SK-N-SH (cell line): ENCODE measurements around the gene WLS. TPM values are rescaled to one million over a fixed set of nuclear protein-coding genes. Genes with fewer than 3 reads are reported as not detected.
"Not testable (repeated sequence)": the region's sequence is repeated elsewhere in the genome, so short reads cannot be mapped to it uniquely, and the experiment has no call there.

ENCODE experiments used
- CTCF ChIA-PET: fragments of 300-600, 350-600 bp; formaldehyde crosslinking; extraction: SDS; loops from one replicate; lab custom pipeline; 2021; lab: Yijun Ruan, JAX
- POLR2A ChIA-PET: fragments of 350-600 bp; sonication (Branson Sonifier 250); formaldehyde crosslinking; extraction: SDS; loops from one replicate; lab custom pipeline; 2020; ENCODE audit warnings: antibody characterized with exemption, inconsistent platforms; lab: Yijun Ruan, JAX
- DNase-seq: peaks from one replicate; pipeline ENCODE4 v3.0.0; 2012
- H2AFZ ChIP-seq: fragments of 200-600 bp; sonication (generic); 2 replicates; pipeline ENCODE4 v1.8.1; 2016; ENCODE audit warnings: antibody characterized with exemption, mild to moderate bottlenecking, low read depth
- H3F3A ChIP-seq: fragments of 200-600 bp; sonication (generic); replicated peaks from 2 replicates; pipeline ENCODE3; 2016; ENCODE audit warnings: antibody characterized with exemption, mild to moderate bottlenecking; ENCODE audit not compliant: insufficient read depth
- H3K27ac ChIP-seq, 2 experiments: fragments of 200-500 bp in 1 of 2; fragments of 200-600 bp in 1 of 2; sonication (Bioruptor generic) in 1 of 2; sonication (generic), shearing (Covaris generic) in 1 of 2; 2 replicates each; pipeline versions ENCODE4 v1.5.1 to v1.6.1; 2014 to 2016; ENCODE audit warnings: low read depth in 2 of 2, inconsistent platforms in 1 of 2, low read length in 1 of 2, mild to moderate bottlenecking in 1 of 2, mixed read lengths in 1 of 2
- H3K27me3 ChIP-seq: fragments of 200-600 bp; sonication (generic), shearing (Covaris generic); 2 replicates; pipeline ENCODE4 v1.6.1; 2016; ENCODE audit warnings: mixed run types; ENCODE audit not compliant: insufficient read depth
- H3K36me3 ChIP-seq, 2 experiments: fragments of 200-500 bp in 1 of 2; fragments of 200-600 bp in 1 of 2; sonication (Bioruptor generic) in 1 of 2; sonication (generic) in 1 of 2; replicated peaks in 1 of 2; 2 replicates each; pipeline versions ENCODE3 to v1.5.1; 2014 to 2016; ENCODE audit warnings: low read length in 1 of 2, mild to moderate bottlenecking in 1 of 2; ENCODE audit not compliant: insufficient read depth in 2 of 2, control insufficient read depth in 1 of 2
- H3K4me1 ChIP-seq, 2 experiments: fragments of 200-500 bp in 1 of 2; fragments of 200-600 bp in 1 of 2; sonication (Bioruptor generic) in 1 of 2; sonication (generic), shearing (Covaris generic) in 1 of 2; 2 replicates each; pipeline versions ENCODE4 v1.5.1 to v1.6.1; 2014 to 2016; ENCODE audit warnings: low read depth in 1 of 2, low read length in 1 of 2, mixed run types in 1 of 2; ENCODE audit not compliant: insufficient read depth in 2 of 2, control insufficient read depth in 1 of 2
- H3K4me2 ChIP-seq: fragments of 200-600 bp; sonication (generic), shearing (Covaris generic); 2 replicates; pipeline ENCODE4 v1.6.1; 2017; ENCODE audit warnings: mixed run types
- H3K4me3 ChIP-seq, 2 experiments: fragments of 200-500 bp in 1 of 2; fragments of 200-600 bp in 1 of 2; sonication (Bioruptor generic) in 1 of 2; sonication (generic), shearing (Covaris generic) in 1 of 2; 2 replicates each; pipeline versions ENCODE4 v1.5.1 to v1.8.1; 2014 to 2016; ENCODE audit warnings: low read depth in 2 of 2, inconsistent platforms in 1 of 2, low read length in 1 of 2, mild to moderate bottlenecking in 1 of 2, mixed read lengths in 1 of 2, moderate library complexity in 1 of 2
- H3K79me2 ChIP-seq: fragments of 200-600 bp; sonication (generic); 2 replicates; pipeline ENCODE4 v1.8.1; 2017; ENCODE audit warnings: mild to moderate bottlenecking; ENCODE audit not compliant: insufficient read depth
- H3K9ac ChIP-seq: fragments of 200-600 bp; sonication (generic); 2 replicates; pipeline ENCODE4 v1.6.1; 2017; ENCODE audit warnings: mixed run types
- H3K9me2 ChIP-seq: fragments of 200-600 bp; sonication (generic); 2 replicates; pipeline ENCODE4 v1.6.1; 2017; ENCODE audit warnings: mixed run types
- H3K9me3 ChIP-seq: fragments of 200-600 bp; sonication (generic); 2 replicates; pipeline ENCODE4 v1.6.1; 2017; ENCODE audit warnings: mixed run types, mild to moderate bottlenecking, moderate library complexity
- H4K20me1 ChIP-seq: fragments of 200-600 bp; sonication (generic); 2 replicates; pipeline ENCODE4 v1.6.1; 2017; ENCODE audit warnings: mild to moderate bottlenecking, mixed run types; ENCODE audit not compliant: insufficient read depth
- ELF1 ChIP-seq: IDR thresholded peaks from 2 replicates; pipeline ENCODE4 v1.4.0; 2012
- FOSL2 ChIP-seq: IDR thresholded peaks from 2 replicates; pipeline ENCODE4 v1.4.0; 2012; ENCODE audit warnings: low read depth, mild to moderate bottlenecking, moderate library complexity, borderline replicate concordance
- NFIC ChIP-seq: IDR thresholded peaks from 2 replicates; pipeline ENCODE4 v1.4.0; 2012; ENCODE audit warnings: borderline replicate concordance
- NRF1 ChIP-seq: IDR thresholded peaks from 2 replicates; pipeline ENCODE4 v1.6.1; 2012; ENCODE audit warnings: low read depth, mild to moderate bottlenecking, low read length
- PBX3 ChIP-seq: IDR thresholded peaks from 2 replicates; pipeline ENCODE4; 2012
- RXRA ChIP-seq: IDR thresholded peaks from 2 replicates; pipeline ENCODE4 v1.4.0; 2012; ENCODE audit warnings: low read depth, mild to moderate bottlenecking, borderline replicate concordance
- SMC3 ChIP-seq: IDR thresholded peaks from 2 replicates; pipeline ENCODE4 v1.6.1; 2012; ENCODE audit warnings: low read depth, low read length, improper control_type of control experiment
- WGBS: methylation state at CpG from one replicate; pipeline ENCODE4 v1.1.6; 2017; ENCODE audit warnings: low lambda C conversion rate; 5-methylcytosine and 5-hydroxymethylcytosine counted together
- polyA plus RNA-seq, 3 experiments: library from polyadenylated mRNA; depleted of rRNA; stranded (reverse); fragments of >200 nt; gene quantifications; 2 replicates each; pipeline ENCODE4 v1.2.3, GENCODE V29; 2012
- TF ChIP-seq, protein P1 (sequence below): fragments of 150-350 bp; IDR thresholded peaks from 2 replicates; pipeline ENCODE4 v1.6.1; 2016; ENCODE audit warnings: mild to moderate bottlenecking, low read depth, low read length

The WLS gene
- polyA plus RNA-seq, 1 of the 3 experiments (the other 2 are of a cell fraction) = 69.0 TPM

- Histone ChIP-seq H3K9me2 (no peaks in the 10 kb centered on the region), H3F3A (no peaks in the 10 kb centered on the region), H4K20me1 (no peaks in the 10 kb centered on the region), H3K27ac (no peak overlapping the region), H3K9me3 (no peaks in the 10 kb centered on the region), H3K9ac (no peak overlapping the region), H3K4me2 (no peak overlapping the region), H3K36me3 (no peaks in the 10 kb centered on the region), H3K79me2 (no peaks in the 10 kb centered on the region), H3K4me1 (no peaks in the 10 kb centered on the region; a peak in 1 of 4 replicates), H2AFZ (no peak overlapping the region), H3K4me3 (no peak overlapping the region), H3K27me3 (no peaks in the 10 kb centered on the region)
- ChIA-PET CTCF (interaction anchor here (0.6 kb wide), 1 partner anchor 25 kb away, joined by 3 read pairs; no protein-coding TSS in a partner anchor), POLR2A (no interaction called here)
- TF ChIP-seq NFIC (no peak), RXRA (no peak), SMC3 (no peak), NRF1 (no peak)
- no peak for DNase-seq
Measured at GRCh38 chr1:68270951-68271350, 38.6 kb upstream of the WLS start.

- no peaks in the 10 kb centered on the region for H4K20me1 ChIP-seq
- WGBS = 65% methylated on average over 3 of the region's 3 CpGs
- H3K36me3 ChIP-seq = no peaks in the 10 kb centered on the region
- no peaks in the 10 kb centered on the region for H3K79me2 ChIP-seq
- no peaks in the 10 kb centered on the region for H3K9me2 ChIP-seq
- POLR2A ChIA-PET = no interaction called here
- no peak overlapping the region for H3K4me3 ChIP-seq
- no peaks in the 10 kb centered on the region for H3F3A ChIP-seq
- H3K27me3 ChIP-seq = no peaks in the 10 kb centered on the region
- H3K9ac ChIP-seq = no peak overlapping the region
- DNase-seq = no peak
- no peak overlapping the region for H2AFZ ChIP-seq
- H3K4me1 ChIP-seq = no peaks in the 10 kb centered on the region; a peak in 1 of 4 replicates
- no peak overlapping the region for H3K27ac ChIP-seq
- CTCF ChIA-PET = no interaction called here
- H3K9me3 ChIP-seq = no peaks in the 10 kb centered on the region
- H3K4me2 ChIP-seq = 0 out of 2 replicates have a peak overlapping the region, but pooled peaks have one; percentile 6
- TF ChIP-seq FOSL2 = peak; percentile 33; the same call in 1 of the 2 replicates
- TF ChIP-seq, protein P1, sequence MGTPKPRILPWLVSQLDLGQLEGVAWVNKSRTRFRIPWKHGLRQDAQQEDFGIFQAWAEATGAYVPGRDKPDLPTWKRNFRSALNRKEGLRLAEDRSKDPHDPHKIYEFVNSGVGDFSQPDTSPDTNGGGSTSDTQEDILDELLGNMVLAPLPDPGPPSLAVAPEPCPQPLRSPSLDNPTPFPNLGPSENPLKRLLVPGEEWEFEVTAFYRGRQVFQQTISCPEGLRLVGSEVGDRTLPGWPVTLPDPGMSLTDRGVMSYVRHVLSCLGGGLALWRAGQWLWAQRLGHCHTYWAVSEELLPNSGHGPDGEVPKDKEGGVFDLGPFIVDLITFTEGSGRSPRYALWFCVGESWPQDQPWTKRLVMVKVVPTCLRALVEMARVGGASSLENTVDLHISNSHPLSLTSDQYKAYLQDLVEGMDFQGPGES = no peak
- TF ChIP-seq, all 33 proteins: peak for 1
Measured at GRCh38 chr1:68269637-68270430, 37.5 kb upstream of the WLS start.

GRCh38 chr1:68268896-68269483, 36.7 kb upstream of the WLS start:
- TF ChIP-seq ELF1 = no peak
- TF ChIP-seq PBX3 = no peak
- WGBS = 84% methylated on average over 4 of the region's 4 CpGs
- no peak for DNase-seq
- Histone ChIP-seq H3K9me2 (no peaks in the 10 kb centered on the region), H3K4me2 (no peak overlapping the region), H3F3A (no peaks in the 10 kb centered on the region), H2AFZ (no peak overlapping the region), H3K79me2 (no peaks in the 10 kb centered on the region), H3K4me1 (no peaks in the 10 kb centered on the region; a peak in 1 of 4 replicates), H3K27me3 (no peaks in the 10 kb centered on the region), H3K4me3 (no peak overlapping the region), H3K36me3 (no peaks in the 10 kb centered on the region), H3K9me3 (no peaks in the 10 kb centered on the region), H3K9ac (no peak overlapping the region), H3K27ac (no peak overlapping the region), H4K20me1 (no peaks in the 10 kb centered on the region)
- ChIA-PET CTCF (no interaction called here), POLR2A (no interaction called here)

DNA sequence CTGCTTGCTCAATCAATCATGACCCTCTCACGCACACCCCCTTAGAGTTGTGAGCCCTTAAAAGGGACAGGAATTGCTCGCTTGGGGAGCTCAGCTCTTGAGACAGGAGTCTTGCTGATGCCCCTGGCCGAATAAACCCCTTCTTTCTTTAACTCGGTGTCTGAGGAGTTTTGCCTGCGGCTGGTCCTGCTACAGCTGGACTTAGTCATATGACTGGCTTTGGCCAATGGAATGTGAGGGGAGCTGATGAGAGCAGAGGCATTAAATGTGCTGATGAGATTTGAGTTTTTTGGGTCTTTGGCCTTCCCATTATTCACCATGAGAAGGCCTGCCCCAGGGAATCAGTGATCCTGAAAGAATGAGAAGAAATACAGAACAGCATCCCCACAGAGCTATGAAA, 24.5 kb upstream of the WLS start:
- H3K27me3 ChIP-seq, H3K36me3 ChIP-seq, H3K4me2 ChIP-seq, H3K4me3 ChIP-seq, H3K9me3 ChIP-seq, H3K27ac ChIP-seq, CTCF ChIA-PET, H3F3A ChIP-seq, H3K4me1 ChIP-seq, H4K20me1 ChIP-seq, H3K9me2 ChIP-seq, H2AFZ ChIP-seq, DNase-seq, H3K79me2 ChIP-seq, POLR2A ChIA-PET, H3K9ac ChIP-seq: not testable (repeated sequence)
- WGBS = 74% methylated on average over 5 of the region's 5 CpGs
